Loucy (cell line): Measurements from ENCODE around the gene TOM1L2.

Source experiments
- EZH2phosphoT487 ChIP-seq: fragments of 200-600 bp; IDR thresholded peaks from 2 replicates; pipeline ENCODE4 v1.6.1; 2018; ENCODE audit warnings: antibody characterized with exemption, mild to moderate bottlenecking, moderate library complexity, borderline replicate concordance
- TF ChIP-seq, protein P1 (sequence below): fragments of 200-600 bp; sonication (generic); conservative IDR thresholded peaks from 2 replicates; pipeline ENCODE4 v1.5.1; 2014; ENCODE audit warnings: mild to moderate bottlenecking, antibody characterized with exemption, low read length

DNA sequence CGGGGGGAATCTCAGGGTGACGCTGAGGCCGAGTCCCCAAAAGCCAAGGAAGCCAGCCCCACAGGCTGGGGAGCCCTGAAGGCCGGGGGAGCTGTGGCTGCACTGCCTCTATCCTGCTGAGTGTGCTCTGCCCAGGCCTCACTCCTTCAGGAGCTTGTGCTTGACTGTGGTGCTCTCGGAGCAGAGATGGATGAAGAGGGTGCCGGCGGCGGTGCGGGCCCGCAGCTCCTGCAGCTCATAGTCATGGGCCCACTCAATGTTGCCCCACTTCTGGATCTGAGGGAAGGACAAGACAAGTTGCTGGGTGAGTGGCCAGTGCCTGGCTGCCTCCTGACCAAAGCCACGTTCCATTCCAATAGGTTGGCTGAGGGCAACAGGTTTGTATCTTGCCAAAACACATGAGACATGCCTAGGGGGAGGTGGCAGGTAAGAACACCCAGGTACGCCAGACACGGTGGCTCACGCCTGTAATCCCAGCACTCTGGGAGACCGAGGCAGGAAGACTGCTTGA is 46.3 kb upstream of the TOM1L2 start:
- TF ChIP-seq EZH2phosphoT487: no peak
- TF ChIP-seq, protein P1, sequence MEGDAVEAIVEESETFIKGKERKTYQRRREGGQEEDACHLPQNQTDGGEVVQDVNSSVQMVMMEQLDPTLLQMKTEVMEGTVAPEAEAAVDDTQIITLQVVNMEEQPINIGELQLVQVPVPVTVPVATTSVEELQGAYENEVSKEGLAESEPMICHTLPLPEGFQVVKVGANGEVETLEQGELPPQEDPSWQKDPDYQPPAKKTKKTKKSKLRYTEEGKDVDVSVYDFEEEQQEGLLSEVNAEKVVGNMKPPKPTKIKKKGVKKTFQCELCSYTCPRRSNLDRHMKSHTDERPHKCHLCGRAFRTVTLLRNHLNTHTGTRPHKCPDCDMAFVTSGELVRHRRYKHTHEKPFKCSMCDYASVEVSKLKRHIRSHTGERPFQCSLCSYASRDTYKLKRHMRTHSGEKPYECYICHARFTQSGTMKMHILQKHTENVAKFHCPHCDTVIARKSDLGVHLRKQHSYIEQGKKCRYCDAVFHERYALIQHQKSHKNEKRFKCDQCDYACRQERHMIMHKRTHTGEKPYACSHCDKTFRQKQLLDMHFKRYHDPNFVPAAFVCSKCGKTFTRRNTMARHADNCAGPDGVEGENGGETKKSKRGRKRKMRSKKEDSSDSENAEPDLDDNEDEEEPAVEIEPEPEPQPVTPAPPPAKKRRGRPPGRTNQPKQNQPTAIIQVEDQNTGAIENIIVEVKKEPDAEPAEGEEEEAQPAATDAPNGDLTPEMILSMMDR: no peak
